Effector memory CD8-positive, alpha-beta T cell (primary cell): ENCODE measurements around the gene ZNF407.

Source experiments
- ATAC-seq: fragments of 150-1000 bp; cut with Tn5 transposase; replicated peaks from 2 replicates; pipeline ENCODE4 v1.10.0; 2021; ENCODE audit warnings: mild to moderate bottlenecking, moderate library complexity
- DNase-seq, 3 experiments: peaks; one replicate each; pipeline ENCODE4 v3.0.0; 2021
- H3K27ac Mint-ChIP-seq, 2 donors: one replicate each; pipeline ENCODE4 v1.8.0; 2022; ENCODE audit warnings: mild to moderate bottlenecking in 2 of 2, mixed read lengths in 2 of 2, moderate library complexity in 2 of 2
- H3K27me3 Mint-ChIP-seq, 2 donors: one replicate each; pipeline ENCODE4 v1.8.0; 2022; ENCODE audit warnings: mixed read lengths in 2 of 2
- H3K36me3 Mint-ChIP-seq: one replicate; pipeline ENCODE4 v1.8.0; 2022; ENCODE audit warnings: mild to moderate bottlenecking, moderate library complexity, mixed read lengths; ENCODE audit not compliant: insufficient read depth
- H3K4me1 Mint-ChIP-seq, 2 donors: one replicate each; pipeline ENCODE4 v1.8.0; 2022; ENCODE audit warnings: low read depth in 2 of 2, mixed read lengths in 2 of 2
- H3K4me3 Mint-ChIP-seq, 2 donors: one replicate each; pipeline ENCODE4 v1.8.0; 2022; ENCODE audit warnings: mild to moderate bottlenecking in 2 of 2, mixed read lengths in 2 of 2, moderate library complexity in 2 of 2
- H3K9me3 Mint-ChIP-seq, 2 donors: one replicate each; pipeline ENCODE4 v1.8.0; 2022; ENCODE audit warnings: mixed read lengths in 2 of 2

ZNF407 gene

DNA sequence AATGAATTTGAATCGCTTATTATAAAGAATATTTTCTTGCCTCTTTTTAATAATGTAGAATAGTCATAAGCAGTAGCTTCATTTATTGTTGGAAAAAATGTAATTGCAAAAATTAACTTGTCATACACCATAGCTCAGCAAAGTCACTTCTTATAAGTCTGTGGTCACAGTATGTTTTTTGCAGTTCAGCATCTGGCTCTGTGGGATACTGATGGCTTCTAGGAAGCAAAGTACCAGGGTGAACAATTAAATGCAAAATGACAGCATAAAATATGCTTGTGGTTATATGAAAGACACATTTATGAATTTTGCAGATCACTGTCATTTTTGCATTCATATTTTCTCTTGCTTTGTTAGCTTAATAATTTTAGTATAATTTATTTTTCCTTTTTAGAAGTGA is 116.5 kb downstream of the ZNF407 start:
- no peak overlapping the region for H3K4me3 Mint-ChIP-seq

GRCh38 chr18:74714791-74715190 is 117.1 kb downstream of the ZNF407 start:
- H3K27ac Mint-ChIP-seq: no peak overlapping the region
- H3K27me3 Mint-ChIP-seq: no peaks in the 10 kb centered on the region

More for the DNA sequence above, 116.5 kb downstream of the ZNF407 start:
- H3K36me3 Mint-ChIP-seq: no peaks in the 10 kb centered on the region
- no peak for ATAC-seq
- H3K27me3 Mint-ChIP-seq: no peaks in the 10 kb centered on the region
- H3K4me1 Mint-ChIP-seq: peaks cover 13 to 15% of the 10 kb centered on the region in 2 donors
- DNase-seq: no peak
- H3K9me3 Mint-ChIP-seq: no peaks in the 10 kb centered on the region
- H3K27ac Mint-ChIP-seq: no peak overlapping the region

GRCh38 chr18:74715306-74715705 is 117.6 kb downstream of the ZNF407 start:
- Mint-ChIP-seq H3K27ac (no peak overlapping the region), H3K4me3 (no peak overlapping the region), H3K36me3 (no peaks in the 10 kb centered on the region), H3K9me3 (no peaks in the 10 kb centered on the region), H3K27me3 (no peaks in the 10 kb centered on the region), H3K4me1 (peaks cover 15 to 18% of the 10 kb centered on the region in 2 donors)
- ATAC-seq: no peak
- no peak for DNase-seq

More at GRCh38 chr18:74714791-74715190, 117.1 kb downstream of the ZNF407 start:
- ATAC-seq (no peak), DNase-seq (no peak)
- Mint-ChIP-seq H3K36me3 (no peaks in the 10 kb centered on the region), H3K4me3 (no peak overlapping the region), H3K9me3 (no peaks in the 10 kb centered on the region), H3K4me1 (peaks cover 13 to 15% of the 10 kb centered on the region in 2 donors)

- ATAC-seq: no peak
- H3K9me3 Mint-ChIP-seq: no peaks in the 10 kb centered on the region
- H3K4me1 Mint-ChIP-seq: peaks cover 18 to 26% of the 10 kb centered on the region in 2 donors
- H3K27me3 Mint-ChIP-seq: no peaks in the 10 kb centered on the region
- no peaks in the 10 kb centered on the region for H3K36me3 Mint-ChIP-seq
- H3K27ac Mint-ChIP-seq: no peak overlapping the region
- no peak overlapping the region for H3K4me3 Mint-ChIP-seq
- no peak for DNase-seq
Measured at GRCh38 chr18:74715865-74716712, 118.4 kb downstream of the ZNF407 start.

- no peak overlapping the region for H3K27ac Mint-ChIP-seq
- H3K4me3 Mint-ChIP-seq: no peak overlapping the region
- no peaks in the 10 kb centered on the region for H3K9me3 Mint-ChIP-seq
- DNase-seq (no peak), ATAC-seq (no peak)
- H3K36me3 Mint-ChIP-seq: peaks cover 2% of the 10 kb centered on the region
- H3K4me1 Mint-ChIP-seq: peaks cover 20 to 35% of the 10 kb centered on the region in 2 donors
- H3K27me3 Mint-ChIP-seq: no peaks in the 10 kb centered on the region
Measured at GRCh38 chr18:74718312-74718711, 120.6 kb downstream of the ZNF407 start.

DNA sequence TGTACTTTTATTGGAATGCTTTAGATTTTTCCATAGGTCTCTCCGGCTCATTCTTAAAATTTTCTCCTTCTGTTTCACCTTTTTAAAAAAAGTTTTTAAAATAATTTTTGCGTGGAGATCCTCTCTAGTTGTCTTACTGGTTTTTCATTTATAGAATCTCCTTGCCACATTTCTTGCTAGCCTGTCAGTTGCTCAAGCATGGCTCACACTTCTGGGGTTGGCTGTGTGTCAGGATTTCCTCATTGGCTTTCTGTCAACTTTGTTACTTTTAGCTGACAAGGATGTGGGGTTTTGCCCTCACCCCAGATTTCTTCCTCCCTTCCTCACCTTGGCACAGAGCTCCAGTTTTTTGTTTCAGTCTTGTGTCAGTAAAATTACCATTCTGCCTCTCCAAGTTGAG is 124.6 kb downstream of the ZNF407 start:
- peaks cover 2% of the 10 kb centered on the region for H3K36me3 Mint-ChIP-seq
- H3K27me3 Mint-ChIP-seq: no peaks in the 10 kb centered on the region
- ATAC-seq (no peak), DNase-seq (no peak)
- no peak overlapping the region for H3K4me3 Mint-ChIP-seq
- H3K4me1 Mint-ChIP-seq: peaks cover 17 to 39% of the 10 kb centered on the region in 2 donors
- no peak overlapping the region for H3K27ac Mint-ChIP-seq
- H3K9me3 Mint-ChIP-seq: no peaks in the 10 kb centered on the region

DNA sequence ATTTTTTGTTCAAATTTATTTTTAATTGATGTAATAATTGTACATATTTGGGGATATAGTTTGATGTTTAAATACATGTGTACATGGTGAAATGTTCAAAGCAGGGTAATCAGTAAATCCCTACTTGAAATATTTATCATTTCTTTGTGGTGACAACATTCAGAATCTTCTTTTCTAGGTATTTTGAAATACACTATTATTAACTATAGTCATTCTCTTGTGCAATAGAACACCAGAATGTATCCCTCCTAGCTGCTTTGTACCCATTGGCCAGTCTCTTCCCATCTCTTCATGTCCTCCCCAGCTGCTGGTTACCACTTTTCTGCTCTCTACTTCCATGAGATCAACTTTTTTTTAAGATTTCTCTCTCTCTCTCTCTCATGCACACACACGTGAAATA is 126.5 kb downstream of the ZNF407 start:
- no peaks in the 10 kb centered on the region for H3K27me3 Mint-ChIP-seq
- H3K36me3 Mint-ChIP-seq: peaks cover 5% of the 10 kb centered on the region
- no peaks in the 10 kb centered on the region for H3K9me3 Mint-ChIP-seq
- no peak overlapping the region for H3K27ac Mint-ChIP-seq
- H3K4me3 Mint-ChIP-seq: no peak overlapping the region
- no peak for ATAC-seq
- DNase-seq: no peak
- peaks cover 18 to 43% of the 10 kb centered on the region in 2 donors for H3K4me1 Mint-ChIP-seq

- Mint-ChIP-seq H3K4me3 (no peak overlapping the region), H3K4me1 (peaks cover 15 to 34% of the 10 kb centered on the region in 2 donors), H3K9me3 (no peaks in the 10 kb centered on the region), H3K27ac (no peak overlapping the region), H3K36me3 (peaks cover 5% of the 10 kb centered on the region), H3K27me3 (no peaks in the 10 kb centered on the region)
- ATAC-seq (no peak), DNase-seq (no peak)
Measured at GRCh38 chr18:74725690-74726089, 128.0 kb downstream of the ZNF407 start.

GRCh38 chr18:74728586-74728985 is 130.9 kb downstream of the ZNF407 start:
- DNase-seq: no peak
- Mint-ChIP-seq H3K4me1 (peaks cover 7 to 12% of the 10 kb centered on the region in 2 donors), H3K9me3 (no peaks in the 10 kb centered on the region), H3K27me3 (no peaks in the 10 kb centered on the region), H3K27ac (no peak overlapping the region), H3K4me3 (no peak overlapping the region), H3K36me3 (peaks cover 2% of the 10 kb centered on the region)
- ATAC-seq: no peak

DNA sequence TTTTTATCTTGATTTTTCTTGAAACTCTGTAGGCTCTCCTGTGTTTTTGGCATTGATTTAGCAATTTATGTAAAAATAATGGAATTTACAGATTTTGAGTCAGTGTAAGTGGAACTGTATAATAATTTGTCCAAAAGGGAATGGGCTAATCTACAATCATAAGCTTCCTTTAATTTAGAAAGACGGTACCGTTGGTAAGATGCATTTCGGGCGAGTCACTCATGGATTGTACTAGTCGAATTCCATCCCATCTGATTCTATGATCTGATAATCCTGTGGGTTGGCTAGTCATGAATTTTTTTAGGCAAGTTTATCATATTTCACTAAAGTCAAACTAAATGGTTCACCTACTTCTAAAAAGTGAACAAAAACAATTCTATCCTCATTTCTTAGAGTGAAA is 133.4 kb downstream of the ZNF407 start:
- Mint-ChIP-seq H3K4me1 (peaks cover 10 to 15% of the 10 kb centered on the region in 2 donors), H3K9me3 (no peaks in the 10 kb centered on the region), H3K27ac (no peak overlapping the region), H3K36me3 (peaks cover 2% of the 10 kb centered on the region), H3K27me3 (no peaks in the 10 kb centered on the region), H3K4me3 (no peak overlapping the region)
- no peak for DNase-seq
- ATAC-seq: no peak

DNA sequence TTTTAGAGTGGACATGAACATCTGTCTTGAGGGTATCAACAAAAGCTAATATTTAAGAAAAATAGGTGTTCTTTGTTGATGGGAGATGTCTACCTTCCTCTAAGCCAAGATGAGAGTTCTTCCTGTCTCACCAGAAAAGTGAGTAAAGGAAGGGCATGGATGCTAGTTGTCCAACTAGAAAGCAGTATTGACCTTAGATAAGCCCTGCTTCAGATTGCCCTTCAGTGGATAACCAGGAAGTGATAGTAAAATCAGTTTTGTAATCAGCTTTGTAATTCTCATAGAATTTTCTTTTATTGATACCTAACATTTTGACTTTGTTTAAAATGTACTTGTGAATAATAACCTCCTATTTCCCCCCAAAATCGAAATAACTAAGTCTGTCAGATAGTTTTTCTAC is 134.7 kb downstream of the ZNF407 start:
- Mint-ChIP-seq H3K9me3 (no peaks in the 10 kb centered on the region), H3K4me1 (peaks cover 6 to 8% of the 10 kb centered on the region in 2 donors), H3K27me3 (no peaks in the 10 kb centered on the region)

DNA sequence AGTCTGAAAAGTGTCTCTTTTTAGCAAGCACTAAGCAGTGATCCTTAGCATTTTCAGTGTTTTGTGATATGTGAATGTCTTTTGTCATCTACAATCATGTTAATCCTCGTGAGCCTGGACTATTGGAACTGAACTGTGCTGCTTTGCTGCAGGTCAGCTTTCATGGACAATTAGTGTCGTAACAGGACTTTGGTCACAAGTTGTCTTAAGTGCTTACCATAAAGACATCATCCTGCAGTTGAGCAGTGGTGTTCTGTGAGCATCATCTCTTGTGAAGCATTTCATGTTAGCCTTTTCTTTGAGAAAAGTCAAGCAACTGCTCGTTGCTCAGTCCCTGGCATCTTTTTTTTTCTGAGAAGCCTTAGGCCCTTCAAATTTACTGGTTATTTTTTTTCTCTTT is 135.9 kb downstream of the ZNF407 start:
- DNase-seq (no peak), ATAC-seq (no peak)
- H3K27me3 Mint-ChIP-seq: no peaks in the 10 kb centered on the region
- H3K4me1 Mint-ChIP-seq: peaks cover 4 to 5% of the 10 kb centered on the region in 2 donors
- no peak overlapping the region for H3K4me3 Mint-ChIP-seq
- no peak overlapping the region for H3K27ac Mint-ChIP-seq
- no peaks in the 10 kb centered on the region for H3K9me3 Mint-ChIP-seq
- H3K36me3 Mint-ChIP-seq: no peaks in the 10 kb centered on the region

More for the DNA sequence above, 134.7 kb downstream of the ZNF407 start:
- H3K27ac Mint-ChIP-seq: no peak overlapping the region
- H3K36me3 Mint-ChIP-seq: peaks cover 2% of the 10 kb centered on the region
- ATAC-seq (no peak), DNase-seq (no peak)
- H3K4me3 Mint-ChIP-seq: no peak overlapping the region

DNA sequence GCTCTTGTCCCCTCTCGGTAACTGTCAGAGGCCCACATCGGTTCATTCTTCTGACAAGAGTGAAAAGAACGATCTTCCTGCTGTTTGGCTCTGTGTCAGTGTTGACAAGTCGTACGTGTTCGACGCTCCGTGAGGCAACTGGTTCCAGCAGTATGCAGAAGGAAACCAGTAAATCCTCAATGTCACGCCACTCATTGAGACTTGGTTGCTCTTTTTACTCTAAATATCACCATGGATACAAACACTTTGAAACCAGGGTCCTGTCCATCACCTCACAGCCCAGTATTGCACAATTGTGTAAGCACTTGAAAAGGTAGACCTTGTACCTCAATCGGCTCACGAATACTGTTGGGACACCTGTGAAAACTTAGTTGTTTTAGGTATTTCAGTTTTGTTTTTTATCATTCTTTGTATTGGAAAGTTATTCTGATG is 136.4 kb downstream of the ZNF407 start:
- Mint-ChIP-seq H3K36me3 (no peaks in the 10 kb centered on the region), H3K9me3 (no peaks in the 10 kb centered on the region)

DNA sequence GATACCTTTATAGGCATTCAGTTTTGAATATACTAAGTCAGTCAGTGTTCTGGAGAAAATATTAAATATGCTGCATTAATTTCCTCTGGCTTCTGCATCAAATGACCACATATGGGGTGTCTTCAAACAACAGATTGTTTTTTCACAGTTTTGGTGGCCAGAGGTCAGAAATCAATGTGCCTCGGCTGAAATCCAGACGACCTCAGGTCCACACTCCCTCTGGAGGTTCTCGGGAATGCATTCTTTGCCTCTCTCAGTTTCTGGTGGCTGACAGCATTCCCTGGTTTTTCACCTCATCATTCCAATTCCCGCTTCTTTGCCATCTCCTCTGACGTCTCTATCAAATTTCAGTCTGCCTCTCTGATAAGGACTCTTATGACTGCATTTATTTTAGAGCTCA is 142.3 kb downstream of the ZNF407 start:
- no peaks in the 10 kb centered on the region for H3K36me3 Mint-ChIP-seq
- H3K27me3 Mint-ChIP-seq: no peaks in the 10 kb centered on the region
- H3K4me3 Mint-ChIP-seq: no peak overlapping the region
- ATAC-seq (no peak), DNase-seq (no peak)
- no peaks in the 10 kb centered on the region for H3K9me3 Mint-ChIP-seq
- no peak overlapping the region for H3K27ac Mint-ChIP-seq
- H3K4me1 Mint-ChIP-seq: no peaks in the 10 kb centered on the region

More for the DNA sequence above, 136.4 kb downstream of the ZNF407 start:
- Mint-ChIP-seq H3K4me1 (peaks cover 4 to 5% of the 10 kb centered on the region in 2 donors), H3K27ac (peak overlapping the region in 1 of 2 donors; percentile 11), H3K27me3 (no peaks in the 10 kb centered on the region), H3K4me3 (no peak overlapping the region)
- DNase-seq: no peak
- no peak for ATAC-seq
